Lower leg skin (tissue), 3 donors: ENCODE data around the gene MAD1L1.
"Not testable (repeated sequence)": the region's sequence is repeated elsewhere in the genome, so short reads cannot be mapped to it uniquely, and the experiment has no call there.

Experiments used
- POLR2A ChIP-seq, 2 donors: fragments of 450-650 bp; IDR thresholded peaks; one replicate each; pipeline ENCODE4 v1.6.1; 2016 to 2017; ENCODE audit warnings: antibody characterized with exemption in 2 of 2, mild to moderate bottlenecking in 1 of 2, moderate library complexity in 1 of 2
- TF ChIP-seq, protein P1 (sequence below), 3 donors: fragments of 450-650 bp; IDR thresholded peaks; one replicate each; pipeline ENCODE4 v1.5.1; 2016; ENCODE audit warnings: antibody characterized with exemption in 3 of 3, mild to moderate bottlenecking in 3 of 3, moderate library complexity in 2 of 3

GRCh38 chr7:1841286-1842021 lies 391.3 kb downstream of the MAD1L1 start:
- TF ChIP-seq POLR2A (IDR thresholded peaks at IDR 0.05) = not testable (repeated sequence)
- TF ChIP-seq, protein P1, sequence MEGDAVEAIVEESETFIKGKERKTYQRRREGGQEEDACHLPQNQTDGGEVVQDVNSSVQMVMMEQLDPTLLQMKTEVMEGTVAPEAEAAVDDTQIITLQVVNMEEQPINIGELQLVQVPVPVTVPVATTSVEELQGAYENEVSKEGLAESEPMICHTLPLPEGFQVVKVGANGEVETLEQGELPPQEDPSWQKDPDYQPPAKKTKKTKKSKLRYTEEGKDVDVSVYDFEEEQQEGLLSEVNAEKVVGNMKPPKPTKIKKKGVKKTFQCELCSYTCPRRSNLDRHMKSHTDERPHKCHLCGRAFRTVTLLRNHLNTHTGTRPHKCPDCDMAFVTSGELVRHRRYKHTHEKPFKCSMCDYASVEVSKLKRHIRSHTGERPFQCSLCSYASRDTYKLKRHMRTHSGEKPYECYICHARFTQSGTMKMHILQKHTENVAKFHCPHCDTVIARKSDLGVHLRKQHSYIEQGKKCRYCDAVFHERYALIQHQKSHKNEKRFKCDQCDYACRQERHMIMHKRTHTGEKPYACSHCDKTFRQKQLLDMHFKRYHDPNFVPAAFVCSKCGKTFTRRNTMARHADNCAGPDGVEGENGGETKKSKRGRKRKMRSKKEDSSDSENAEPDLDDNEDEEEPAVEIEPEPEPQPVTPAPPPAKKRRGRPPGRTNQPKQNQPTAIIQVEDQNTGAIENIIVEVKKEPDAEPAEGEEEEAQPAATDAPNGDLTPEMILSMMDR (IDR thresholded peaks at IDR 0.05) = not testable (repeated sequence)
